GM19463 (cell line): ENCODE data around the gene WASHC4.
"Not testable (repeated sequence)": the region's sequence is repeated elsewhere in the genome, so short reads cannot be mapped to it uniquely, and the experiment has no call there.

Source experiments
- ATAC-seq: cut with Tn5 transposase; IDR thresholded peaks from one replicate; pipeline ENCODE4 v1.9.1; 2021; ENCODE audit warnings: mild to moderate bottlenecking, moderate library complexity; ENCODE audit not compliant: unreplicated experiment

Gene WASHC4

GRCh38 chr12:105089817-105090216 lies 17.7 kb upstream of the WASHC4 start:
- ATAC-seq: no peak

GRCh38 chr12:105090361-105090760 lies 17.2 kb upstream of the WASHC4 start:
- ATAC-seq: no peak

- ATAC-seq: no peak
Observed at GRCh38 chr12:105091476-105092206, 15.9 kb upstream of the WASHC4 start.

GRCh38 chr12:105092336-105092735 lies 15.2 kb upstream of the WASHC4 start:
- no peak for ATAC-seq

GRCh38 chr12:105095338-105095737 lies 12.2 kb upstream of the WASHC4 start:
- ATAC-seq: not testable (repeated sequence)

GRCh38 chr12:105099356-105099755 lies 8.2 kb upstream of the WASHC4 start:
- ATAC-seq: no peak

- ATAC-seq: no peak
Observed at GRCh38 chr12:105100207-105100985, 7.1 kb upstream of the WASHC4 start.

GRCh38 chr12:105100998-105101397 lies 6.5 kb upstream of the WASHC4 start:
- no peak for ATAC-seq

- ATAC-seq: no peak
Observed at GRCh38 chr12:105102673-105103072, 4.9 kb upstream of the WASHC4 start.

- ATAC-seq: no peak
Observed at GRCh38 chr12:105104762-105105161, 2.8 kb upstream of the WASHC4 start.

GRCh38 chr12:105106621-105107020 lies 910 bp upstream of the WASHC4 start:
- ATAC-seq: no peak

GRCh38 chr12:105107171-105107493 lies 399 bp upstream of the WASHC4 start:
- ATAC-seq: peak; percentile 4

GRCh38 chr12:105109465-105110212 lies 2.1 kb downstream of the WASHC4 start:
- ATAC-seq: peak; percentile 36

GRCh38 chr12:105110851-105111250 lies 3.3 kb downstream of the WASHC4 start:
- no peak for ATAC-seq

GRCh38 chr12:105113094-105113493 lies 5.6 kb downstream of the WASHC4 start:
- no peak for ATAC-seq

- ATAC-seq: no peak
Observed at GRCh38 chr12:105116969-105117368, 9.4 kb downstream of the WASHC4 start.

GRCh38 chr12:105120551-105120950 lies 13.0 kb downstream of the WASHC4 start:
- no peak for ATAC-seq

GRCh38 chr12:105138248-105138647 lies 30.7 kb downstream of the WASHC4 start:
- ATAC-seq: no peak

GRCh38 chr12:105141320-105141922 lies 33.9 kb downstream of the WASHC4 start:
- no peak for ATAC-seq

- no peak for ATAC-seq
Observed at GRCh38 chr12:105142259-105142658, 34.7 kb downstream of the WASHC4 start.

- ATAC-seq: no peak
Observed at GRCh38 chr12:105156260-105156659, 48.7 kb downstream of the WASHC4 start.
